IMR-90 (cell line): ENCODE measurements around the gene PHF14. TPM values are rescaled to one million over a fixed set of nuclear protein-coding genes. Genes with fewer than 3 reads are reported as not detected.
A peak's percentile ranks its signal among the peaks of the same experiment; 100 is the strongest.

Experiments used
- ATAC-seq: fragments of 200-7000 bp; cut with Tn5 transposase; 2 replicates; pipeline ENCODE4 v1.9.1; 2020; ENCODE audit warnings: low read depth, mild to moderate bottlenecking, moderate library complexity
- BruUV-seq: library from RNA; stranded (reverse); fragments of 400-500 nt; replicated peaks from 2 replicates; lab custom pipeline; 2021; lab: Mats Ljungman, UMichigan
- CTCF ChIA-PET: fragments of 300-600 bp; formaldehyde crosslinking; extraction: SDS; loops from one replicate; lab custom pipeline; 2021; ENCODE audit warnings: antibody characterized with exemption; lab: Yijun Ruan, JAX
- POLR2A ChIA-PET: fragments of 300-600 bp; sonication (Branson Sonifier 250); formaldehyde crosslinking; loops from one replicate; lab custom pipeline; 2022; ENCODE audit warnings: antibody characterized with exemption; ENCODE audit not compliant: unreplicated experiment; lab: Charles Lee
- DNase-seq: peaks from one replicate; pipeline ENCODE4 v3.0.0; 2013
- H2AFZ ChIP-seq: replicated peaks from 2 replicates; pipeline ENCODE3; 2013; ENCODE audit warnings: low read length, mild to moderate bottlenecking; ENCODE audit not compliant: poor library complexity
- H2AK5ac ChIP-seq: 2 replicates; pipeline ENCODE4 v1.6.1; 2013; ENCODE audit warnings: low read depth, low read length, inconsistent platforms
- H2AK9ac ChIP-seq: replicated peaks from 2 replicates; pipeline ENCODE3; 2013; ENCODE audit warnings: mild to moderate bottlenecking, low read depth, low read length, moderate library complexity; ENCODE audit not compliant: poor library complexity
- H2BK120ac ChIP-seq: 2 replicates; pipeline ENCODE4 v1.6.1; 2013; ENCODE audit warnings: low read depth, low read length, inconsistent platforms
- H2BK15ac ChIP-seq: 3 replicates; pipeline ENCODE4 v1.6.1; 2013; ENCODE audit warnings: low read depth, low read length, inconsistent platforms
- H2BK20ac ChIP-seq: 2 replicates; pipeline ENCODE4 v1.6.1; 2013; ENCODE audit warnings: low read depth, mild to moderate bottlenecking, inconsistent platforms, low read length, moderate library complexity
- H2BK5ac ChIP-seq: 2 replicates; pipeline ENCODE4 v1.6.1; 2013; ENCODE audit warnings: mild to moderate bottlenecking, low read depth, low read length, inconsistent platforms; ENCODE audit not compliant: poor library complexity, severe bottlenecking
- H3K14ac ChIP-seq: replicated peaks from 2 replicates; pipeline ENCODE4 v1.6.1; 2013; ENCODE audit warnings: low read depth, low read length, inconsistent platforms
- H3K18ac ChIP-seq: 2 replicates; pipeline ENCODE4 v1.6.1; 2013; ENCODE audit warnings: low read depth, low read length, control low read depth
- H3K23ac ChIP-seq: 2 replicates; pipeline ENCODE4 v1.6.1; 2013; ENCODE audit warnings: low read depth, low read length, inconsistent platforms
- H3K27ac ChIP-seq: 2 replicates; pipeline ENCODE4 v1.5.1; 2013; ENCODE audit warnings: mild to moderate bottlenecking, control low read depth, low read length; ENCODE audit not compliant: insufficient read depth
- H3K27me3 ChIP-seq: 2 replicates; pipeline ENCODE4 v1.6.1; 2013; ENCODE audit warnings: low read length; ENCODE audit not compliant: control insufficient read depth, insufficient read depth
- H3K36me3 ChIP-seq: 2 replicates; pipeline ENCODE4 v1.6.1; 2013; ENCODE audit warnings: low read length, mixed read lengths; ENCODE audit not compliant: control insufficient read depth, insufficient read depth
- H3K4ac ChIP-seq: 2 replicates; pipeline ENCODE4 v1.6.1; 2013; ENCODE audit warnings: low read depth, low read length, inconsistent platforms
- H3K4me1 ChIP-seq: 2 replicates; pipeline ENCODE4 v1.6.1; 2013; ENCODE audit warnings: low read length, mixed read lengths; ENCODE audit not compliant: control insufficient read depth, insufficient read depth
- H3K4me2 ChIP-seq: 2 replicates; pipeline ENCODE4 v1.6.1; 2013; ENCODE audit warnings: low read depth, mild to moderate bottlenecking, control low read depth, low read length, moderate library complexity
- H3K4me3 ChIP-seq: 2 replicates; pipeline ENCODE4 v1.5.1; 2013; ENCODE audit warnings: low read depth, mild to moderate bottlenecking, control low read depth, low read length, moderate library complexity; ENCODE audit not compliant: insufficient read depth
- H3K56ac ChIP-seq: 2 replicates; pipeline ENCODE4 v1.6.1; 2013; ENCODE audit warnings: low read length, inconsistent platforms; ENCODE audit not compliant: insufficient read depth; ENCODE audit errors: extremely low read depth
- H3K79me1 ChIP-seq, 2 experiments: 2 replicates each; pipeline ENCODE4 v1.6.1; 2013; ENCODE audit warnings: low read length in 2 of 2, inconsistent platforms in 1 of 2, low read depth in 1 of 2
- H3K9ac ChIP-seq: 2 replicates; pipeline ENCODE4 v1.6.1; 2013; ENCODE audit warnings: low read depth, low read length, control low read depth
- H3K9me1 ChIP-seq: 2 replicates; pipeline ENCODE4 v1.6.1; 2013; ENCODE audit warnings: low read length, inconsistent platforms; ENCODE audit not compliant: insufficient read depth
- H3K9me3 ChIP-seq: 2 replicates; pipeline ENCODE4 v1.6.1; 2013; ENCODE audit warnings: low read length; ENCODE audit not compliant: control insufficient read depth, insufficient read depth
- H4K20me1 ChIP-seq: 2 replicates; pipeline ENCODE4 v1.6.1; 2013; ENCODE audit warnings: low read length, inconsistent platforms; ENCODE audit not compliant: insufficient read depth
- H4K5ac ChIP-seq: 2 replicates; pipeline ENCODE4 v1.6.1; 2013; ENCODE audit warnings: mild to moderate bottlenecking, low read depth, low read length, control low read depth
- H4K8ac ChIP-seq, 2 experiments: 2 replicates each; pipeline ENCODE4 v1.6.1; 2013; ENCODE audit warnings: low read depth in 2 of 2, low read length in 2 of 2, control low read depth in 1 of 2, inconsistent platforms in 1 of 2
- H4K91ac ChIP-seq: 2 replicates; pipeline ENCODE4 v1.6.1; 2013; ENCODE audit warnings: low read depth, low read length, inconsistent platforms; ENCODE audit not compliant: insufficient read depth
- BHLHE40 ChIP-seq: fragments of 150-350 bp; IDR thresholded peaks from 2 replicates; pipeline ENCODE4 v1.6.1; 2016; ENCODE audit warnings: mild to moderate bottlenecking, low read depth, low read length
- CEBPB ChIP-seq: IDR thresholded peaks from 2 replicates; pipeline ENCODE4 v1.6.1; 2012; ENCODE audit warnings: low read depth, low read length, improper control_type of control experiment
- CHD1 ChIP-seq: IDR thresholded peaks from 2 replicates; pipeline ENCODE4 v1.6.1; 2012; ENCODE audit warnings: low read depth, low read length, improper control_type of control experiment
- MAFK ChIP-seq: IDR thresholded peaks from 2 replicates; pipeline ENCODE4 v1.6.1; 2012; ENCODE audit warnings: low read depth, low read length, improper control_type of control experiment
- NFE2L2 ChIP-seq: fragments of 150-350 bp; IDR thresholded peaks from 2 replicates; pipeline ENCODE4 v1.6.1; 2016; ENCODE audit warnings: low read depth, mild to moderate bottlenecking, low read length
- POLR2A ChIP-seq: IDR thresholded peaks from 2 replicates; pipeline ENCODE4 v1.6.1; 2012; ENCODE audit warnings: mild to moderate bottlenecking, low read depth, low read length
- RAD21 ChIP-seq: IDR thresholded peaks from 2 replicates; pipeline ENCODE4 v1.6.1; 2012; ENCODE audit warnings: low read length, improper control_type of control experiment
- RCOR1 ChIP-seq: IDR thresholded peaks from 2 replicates; pipeline ENCODE4 v1.6.1; 2012; ENCODE audit warnings: mild to moderate bottlenecking, low read length, improper control_type of control experiment; ENCODE audit not compliant: insufficient replicate concordance
- RFX5 ChIP-seq: IDR thresholded peaks from 2 replicates; pipeline ENCODE4 v1.8.0; 2012; ENCODE audit warnings: low read depth, mild to moderate bottlenecking, low read length, moderate library complexity
- SMC3 ChIP-seq: fragments of 150-350 bp; IDR thresholded peaks from 2 replicates; pipeline ENCODE4 v1.6.1; 2016; ENCODE audit warnings: low read depth, mild to moderate bottlenecking, antibody characterized with exemption, low read length, moderate library complexity
- WGBS, 2 experiments: methylation state at CpG; one replicate each; pipeline versions ENCODE4 v1.1.5 to v1.1.7; 2013; ENCODE audit warnings: missing lambda C conversion rate in 2 of 2; ENCODE audit not compliant: insufficient read length in 1 of 2; ENCODE audit errors: extremely low coverage in 2 of 2; 5-methylcytosine and 5-hydroxymethylcytosine counted together
- dilution Hi-C: fragments of 300-500 bp; cut with HindIII; formaldehyde crosslinking; loops from one replicate; pipeline ENCODE4 v1.14.3; 2018; ENCODE audit warnings: low sequenced_read_pairs; ENCODE audit not compliant: unreplicated experiment
- in situ Hi-C: fragments of 300-500 bp; cut with MboI; formaldehyde crosslinking; loops from 3 replicates; pipeline ENCODE4 v1.14.3; 2019; ENCODE audit warnings: low sequenced_read_pairs, inconsistent platforms, mixed read lengths
- intact Hi-C: fragments of 100-400 bp; cut with micrococcal nuclease; formaldehyde crosslinking; loops from 2 replicates; pipeline ENCODE4 v1.10.0; 2022
- polyA plus RNA-seq, 3 experiments: library from polyadenylated mRNA; depleted of rRNA; stranded (reverse); fragments of >200 nt; gene quantifications; 2 replicates each; pipeline ENCODE4 v1.2.3, GENCODE V29; 2012; ENCODE audit warnings: low replicate concordance in 1 of 3
- total RNA-seq: library from RNA; depleted of rRNA; stranded (reverse); fragments of >200 nt; gene quantifications from 2 replicates; pipeline ENCODE4 v1.2.3, GENCODE V29; 2012
- TF ChIP-seq, protein P1 (sequence below): conservative IDR thresholded peaks from 2 replicates; pipeline ENCODE4 v1.5.1; 2012; ENCODE audit warnings: mild to moderate bottlenecking, low read depth, low read length, improper control_type of control experiment
- TF ChIP-seq, protein P2 (sequence below): fragments of 150-350 bp; IDR thresholded peaks from 2 replicates; pipeline ENCODE4 v1.6.1; 2017; ENCODE audit warnings: mild to moderate bottlenecking, antibody characterized with exemption, low read length, low read depth
- TF ChIP-seq, protein P3 (sequence below): fragments of 150-350 bp; IDR thresholded peaks from 2 replicates; pipeline ENCODE4 v1.6.1; 2016; ENCODE audit warnings: low read depth, mild to moderate bottlenecking, low read length, moderate library complexity, borderline replicate concordance

Gene PHF14
- total and polyA plus RNA-seq, 2 of the 4 experiments (the other 2 are of a cell fraction) = 8.7 to 17.2 TPM

DNA sequence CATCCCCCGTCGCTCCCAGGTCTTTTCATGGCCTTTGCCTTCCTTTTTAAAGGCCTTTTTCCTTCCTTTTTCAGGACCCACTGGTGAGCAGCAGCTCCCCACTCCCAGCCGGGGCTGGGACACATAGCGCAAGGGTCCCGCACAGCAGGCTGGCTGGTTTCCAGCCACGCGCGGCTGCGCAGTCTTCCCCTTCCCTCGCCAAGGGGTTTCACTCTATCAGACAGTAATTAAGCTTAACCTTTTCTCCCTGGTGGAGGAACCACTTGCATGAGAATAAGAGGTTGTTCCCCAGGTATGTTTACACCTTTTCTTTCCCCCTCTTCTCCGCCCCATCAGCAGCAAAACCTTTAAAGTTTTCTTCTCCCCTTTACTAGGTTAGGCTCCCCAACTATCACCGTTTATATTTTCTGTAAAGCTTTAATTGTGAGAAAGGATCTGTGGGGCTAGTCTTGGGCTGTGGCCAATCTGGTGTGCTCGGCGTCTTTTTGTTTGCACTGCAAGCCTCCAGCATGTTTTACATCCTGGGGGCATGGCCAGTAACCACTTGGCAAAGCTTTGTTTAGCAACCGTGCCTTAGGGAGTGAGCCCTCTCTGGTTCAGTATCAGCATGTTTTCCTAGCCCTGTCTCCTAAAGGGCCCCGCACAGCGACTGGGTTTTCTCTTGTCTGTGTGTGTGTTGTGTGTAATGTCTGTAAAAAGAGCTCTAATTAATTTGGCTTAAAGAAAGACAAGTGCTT lies 219.6 kb downstream of the PHF14 start (continued):
- TF ChIP-seq NFE2L2 = no peak

DNA sequence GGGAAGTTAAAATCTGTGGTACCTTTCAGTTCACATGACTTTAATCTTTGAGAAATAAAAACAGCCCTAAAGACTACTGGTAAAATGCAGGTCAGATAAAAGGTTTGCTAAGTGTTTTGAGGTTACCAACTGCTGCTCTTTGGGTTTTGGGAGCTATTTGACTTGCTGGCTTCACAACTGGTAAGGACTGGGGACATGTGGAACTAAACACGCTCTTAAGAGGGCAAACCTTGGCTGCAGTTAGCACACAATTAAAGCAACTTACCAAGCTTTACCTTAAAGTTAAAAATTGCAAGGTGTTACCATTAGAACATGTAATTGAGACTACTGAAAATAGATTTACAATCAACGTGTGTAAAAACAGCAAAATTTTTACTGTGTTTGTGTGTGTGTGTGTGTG lies 220.2 kb downstream of the PHF14 start:
- no peak overlapping the region for H3K18ac ChIP-seq
- H2AK9ac ChIP-seq = no peak overlapping the region
- no peak overlapping the region for H3K23ac ChIP-seq
- no peak overlapping the region for H2AFZ ChIP-seq
- no peak overlapping the region for H2BK5ac ChIP-seq
- H2AK5ac ChIP-seq = no peak overlapping the region
- POLR2A ChIA-PET = no interaction called here
- CTCF ChIA-PET = interaction anchor here (0.6 to 0.7 kb wide), 2 partner anchors 63 to 466 kb away, joined by 4 read pairs; no protein-coding TSS in a partner anchor
- intact Hi-C loops = no loop called here
- no peaks in the 10 kb centered on the region for H4K20me1 ChIP-seq
- H4K5ac ChIP-seq = no peak overlapping the region
- H4K8ac ChIP-seq = no peak overlapping the region
- no peak overlapping the region for H3K9ac ChIP-seq
- H3K9me3 ChIP-seq = no peaks in the 10 kb centered on the region
- dilution Hi-C loops = no loop called here
- 0 out of 2 replicates have a peak, but pooled peaks have one; percentile 14 for ATAC-seq
- no peak for DNase-seq
- H3K9me1 ChIP-seq = no peaks in the 10 kb centered on the region
- no peak overlapping the region for H2BK20ac ChIP-seq
- H3K56ac ChIP-seq = no peak overlapping the region
- no peaks in the 10 kb centered on the region for H3K79me1 ChIP-seq
- H3K4me1 ChIP-seq = peaks cover 4% of the 10 kb centered on the region; the same call in 1 of the 2 replicates
- no peak overlapping the region for H3K4me3 ChIP-seq
- in situ Hi-C loops = no loop called here
- no peaks in the 10 kb centered on the region for H3K36me3 ChIP-seq
- BruUV-seq = no TSS peak
- no peak overlapping the region for H4K91ac ChIP-seq
- H3K27ac ChIP-seq = no peak overlapping the region
- WGBS, 2 experiments = no CpG with 5 or more reads among the region's 2 CpGs
- H3K4ac ChIP-seq = no peak overlapping the region
- no peak overlapping the region for H3K14ac ChIP-seq
- no peak overlapping the region for H2BK15ac ChIP-seq
- no peak overlapping the region for H2BK120ac ChIP-seq
- no peak overlapping the region for H3K4me2 ChIP-seq
- H3K27me3 ChIP-seq = peaks cover 1% of the 10 kb centered on the region; the same call in 1 of the 2 replicates
- TF ChIP-seq, protein P1, sequence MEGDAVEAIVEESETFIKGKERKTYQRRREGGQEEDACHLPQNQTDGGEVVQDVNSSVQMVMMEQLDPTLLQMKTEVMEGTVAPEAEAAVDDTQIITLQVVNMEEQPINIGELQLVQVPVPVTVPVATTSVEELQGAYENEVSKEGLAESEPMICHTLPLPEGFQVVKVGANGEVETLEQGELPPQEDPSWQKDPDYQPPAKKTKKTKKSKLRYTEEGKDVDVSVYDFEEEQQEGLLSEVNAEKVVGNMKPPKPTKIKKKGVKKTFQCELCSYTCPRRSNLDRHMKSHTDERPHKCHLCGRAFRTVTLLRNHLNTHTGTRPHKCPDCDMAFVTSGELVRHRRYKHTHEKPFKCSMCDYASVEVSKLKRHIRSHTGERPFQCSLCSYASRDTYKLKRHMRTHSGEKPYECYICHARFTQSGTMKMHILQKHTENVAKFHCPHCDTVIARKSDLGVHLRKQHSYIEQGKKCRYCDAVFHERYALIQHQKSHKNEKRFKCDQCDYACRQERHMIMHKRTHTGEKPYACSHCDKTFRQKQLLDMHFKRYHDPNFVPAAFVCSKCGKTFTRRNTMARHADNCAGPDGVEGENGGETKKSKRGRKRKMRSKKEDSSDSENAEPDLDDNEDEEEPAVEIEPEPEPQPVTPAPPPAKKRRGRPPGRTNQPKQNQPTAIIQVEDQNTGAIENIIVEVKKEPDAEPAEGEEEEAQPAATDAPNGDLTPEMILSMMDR = no peak
- TF ChIP-seq SMC3 = no peak
- TF ChIP-seq BHLHE40 = no peak
- TF ChIP-seq CHD1 = no peak
- no peak for TF ChIP-seq CEBPB
- no peak for TF ChIP-seq POLR2A
- no peak for TF ChIP-seq RCOR1
- no peak for TF ChIP-seq RAD21
- TF ChIP-seq MAFK = no peak
- TF ChIP-seq RFX5 = no peak
- TF ChIP-seq, protein P2, sequence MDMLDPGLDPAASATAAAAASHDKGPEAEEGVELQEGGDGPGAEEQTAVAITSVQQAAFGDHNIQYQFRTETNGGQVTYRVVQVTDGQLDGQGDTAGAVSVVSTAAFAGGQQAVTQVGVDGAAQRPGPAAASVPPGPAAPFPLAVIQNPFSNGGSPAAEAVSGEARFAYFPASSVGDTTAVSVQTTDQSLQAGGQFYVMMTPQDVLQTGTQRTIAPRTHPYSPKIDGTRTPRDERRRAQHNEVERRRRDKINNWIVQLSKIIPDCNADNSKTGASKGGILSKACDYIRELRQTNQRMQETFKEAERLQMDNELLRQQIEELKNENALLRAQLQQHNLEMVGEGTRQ = no peak
- no peak for TF ChIP-seq NFE2L2
- TF ChIP-seq, protein P3, sequence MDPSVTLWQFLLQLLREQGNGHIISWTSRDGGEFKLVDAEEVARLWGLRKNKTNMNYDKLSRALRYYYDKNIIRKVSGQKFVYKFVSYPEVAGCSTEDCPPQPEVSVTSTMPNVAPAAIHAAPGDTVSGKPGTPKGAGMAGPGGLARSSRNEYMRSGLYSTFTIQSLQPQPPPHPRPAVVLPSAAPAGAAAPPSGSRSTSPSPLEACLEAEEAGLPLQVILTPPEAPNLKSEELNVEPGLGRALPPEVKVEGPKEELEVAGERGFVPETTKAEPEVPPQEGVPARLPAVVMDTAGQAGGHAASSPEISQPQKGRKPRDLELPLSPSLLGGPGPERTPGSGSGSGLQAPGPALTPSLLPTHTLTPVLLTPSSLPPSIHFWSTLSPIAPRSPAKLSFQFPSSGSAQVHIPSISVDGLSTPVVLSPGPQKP = no peak
